Measurements from ENCODE around the gene GPR151. TPM values are rescaled to one million over a fixed set of nuclear protein-coding genes. Genes with fewer than 3 reads are reported as not detected.

GPR151 gene
- total RNA-seq, 1 donor from 2014 or later, result not detected

DNA sequence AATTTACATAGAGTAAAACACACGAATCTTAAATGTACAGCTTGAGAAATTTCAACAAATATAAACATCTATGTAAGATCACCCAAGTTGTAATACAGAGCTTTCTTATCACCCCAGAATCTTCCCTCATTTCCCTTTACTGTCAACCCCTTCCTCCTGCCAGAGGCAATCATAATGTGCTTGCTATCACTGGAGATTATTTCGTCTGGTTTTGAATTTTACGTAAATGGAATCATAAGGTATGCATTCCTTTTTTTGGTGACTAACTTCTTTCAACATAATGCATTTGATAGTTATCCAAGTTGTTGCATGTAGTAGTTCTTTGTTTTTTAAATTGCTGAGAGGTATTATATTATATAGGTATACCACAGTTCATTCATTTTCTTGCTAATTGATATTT is 37.5 kb upstream of the GPR151 start:
- H3K4me3 Mint-ChIP-seq (ENCODE audit: unreplicated experiment), result no peak overlapping the region
- TF ChIP-seq, protein P1, sequence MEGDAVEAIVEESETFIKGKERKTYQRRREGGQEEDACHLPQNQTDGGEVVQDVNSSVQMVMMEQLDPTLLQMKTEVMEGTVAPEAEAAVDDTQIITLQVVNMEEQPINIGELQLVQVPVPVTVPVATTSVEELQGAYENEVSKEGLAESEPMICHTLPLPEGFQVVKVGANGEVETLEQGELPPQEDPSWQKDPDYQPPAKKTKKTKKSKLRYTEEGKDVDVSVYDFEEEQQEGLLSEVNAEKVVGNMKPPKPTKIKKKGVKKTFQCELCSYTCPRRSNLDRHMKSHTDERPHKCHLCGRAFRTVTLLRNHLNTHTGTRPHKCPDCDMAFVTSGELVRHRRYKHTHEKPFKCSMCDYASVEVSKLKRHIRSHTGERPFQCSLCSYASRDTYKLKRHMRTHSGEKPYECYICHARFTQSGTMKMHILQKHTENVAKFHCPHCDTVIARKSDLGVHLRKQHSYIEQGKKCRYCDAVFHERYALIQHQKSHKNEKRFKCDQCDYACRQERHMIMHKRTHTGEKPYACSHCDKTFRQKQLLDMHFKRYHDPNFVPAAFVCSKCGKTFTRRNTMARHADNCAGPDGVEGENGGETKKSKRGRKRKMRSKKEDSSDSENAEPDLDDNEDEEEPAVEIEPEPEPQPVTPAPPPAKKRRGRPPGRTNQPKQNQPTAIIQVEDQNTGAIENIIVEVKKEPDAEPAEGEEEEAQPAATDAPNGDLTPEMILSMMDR (IDR thresholded peaks at IDR 0.05), result no peak
- no peak overlapping the region for H3K27ac Mint-ChIP-seq (ENCODE audit: unreplicated experiment)
- DNase-seq (ENCODE audit: low spot score), result no peak
- H3K27me3 Mint-ChIP-seq (ENCODE audit: low read depth), result peaks cover 28% of the 10 kb centered on the region
- H3K36me3 Mint-ChIP-seq (ENCODE audit: low read depth), result peaks cover 1% of the 10 kb centered on the region
- peaks cover 5% of the 10 kb centered on the region for H3K9me3 Mint-ChIP-seq (ENCODE audit: low read depth)
- no peaks in the 10 kb centered on the region for H3K4me1 Mint-ChIP-seq (ENCODE audit: low read depth)

DNA sequence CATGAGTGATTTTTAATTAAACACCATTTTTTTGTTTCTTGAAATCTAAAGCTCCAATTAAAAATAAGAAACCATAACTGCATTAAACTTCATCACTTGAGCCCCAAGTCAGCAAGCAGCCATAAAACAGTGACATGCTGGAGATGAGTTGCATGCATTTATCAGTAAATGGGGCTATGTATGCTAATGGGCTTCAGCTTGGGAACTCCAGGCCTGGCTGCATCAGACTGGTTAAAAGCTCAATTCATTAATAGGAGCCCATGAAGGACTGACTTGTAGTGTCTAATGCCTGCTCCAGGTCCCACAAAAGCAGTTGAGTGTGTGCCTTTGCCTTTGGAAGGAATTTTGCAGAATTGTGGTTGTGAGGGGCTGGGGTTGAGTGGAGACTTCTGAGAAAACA is 33.6 kb upstream of the GPR151 start:
- no peak for DNase-seq (ENCODE audit: low spot score)
- Mint-ChIP-seq H3K4me1 (ENCODE audit: low read depth) (no peaks in the 10 kb centered on the region), H3K9me3 (ENCODE audit: low read depth) (no peaks in the 10 kb centered on the region)

DNA sequence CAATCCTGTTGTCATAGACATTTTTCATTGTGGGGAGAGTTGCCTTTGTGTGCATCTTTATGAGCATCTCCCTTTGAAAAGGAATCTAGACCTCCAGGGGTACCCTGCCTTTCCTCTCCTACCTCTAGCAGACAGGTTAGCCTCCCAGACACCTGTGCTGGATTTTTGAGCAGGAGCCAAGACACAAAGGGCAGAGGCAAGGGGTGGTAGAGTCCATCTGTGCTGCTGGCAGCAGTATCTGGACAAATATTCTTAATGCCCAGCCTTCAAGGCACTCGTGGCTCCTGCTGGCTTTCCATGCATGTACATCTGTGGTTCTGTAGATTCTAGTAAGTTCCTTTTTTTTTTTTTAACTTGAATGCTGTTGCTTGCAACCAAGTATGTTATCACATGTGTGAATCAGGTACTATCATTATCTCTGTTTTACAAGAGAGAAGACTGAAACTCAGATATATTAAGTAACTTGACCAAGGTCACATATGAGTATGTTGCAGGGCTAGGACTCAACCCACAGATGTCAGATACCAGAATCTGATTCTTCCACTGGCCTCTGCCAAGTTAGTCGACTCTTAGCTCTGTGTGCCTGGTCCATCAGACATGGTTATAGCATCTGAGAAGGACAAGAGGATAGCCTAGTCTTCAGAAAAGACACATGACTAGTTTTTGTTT is 32.9 kb upstream of the GPR151 start:
- TF ChIP-seq, protein P1 (IDR thresholded peaks at IDR 0.05), result no peak
- Mint-ChIP-seq H3K27ac (ENCODE audit: unreplicated experiment) (no peak overlapping the region), H3K4me3 (ENCODE audit: unreplicated experiment) (no peak overlapping the region), H3K9me3 (ENCODE audit: low read depth) (no peaks in the 10 kb centered on the region), H3K27me3 (ENCODE audit: low read depth) (peaks cover 35% of the 10 kb centered on the region), H3K36me3 (ENCODE audit: low read depth) (no peaks in the 10 kb centered on the region), H3K4me1 (ENCODE audit: low read depth) (no peaks in the 10 kb centered on the region)
- DNase-seq (ENCODE audit: low spot score), result no peak

More for the DNA sequence above, 33.6 kb upstream of the GPR151 start:
- peaks cover 35% of the 10 kb centered on the region for H3K27me3 Mint-ChIP-seq (ENCODE audit: low read depth)
- TF ChIP-seq, protein P1 (IDR thresholded peaks at IDR 0.05), result no peak
- no peaks in the 10 kb centered on the region for H3K36me3 Mint-ChIP-seq (ENCODE audit: low read depth)
- no peak overlapping the region for H3K27ac Mint-ChIP-seq (ENCODE audit: unreplicated experiment)
- H3K4me3 Mint-ChIP-seq (ENCODE audit: unreplicated experiment), result no peak overlapping the region

DNA sequence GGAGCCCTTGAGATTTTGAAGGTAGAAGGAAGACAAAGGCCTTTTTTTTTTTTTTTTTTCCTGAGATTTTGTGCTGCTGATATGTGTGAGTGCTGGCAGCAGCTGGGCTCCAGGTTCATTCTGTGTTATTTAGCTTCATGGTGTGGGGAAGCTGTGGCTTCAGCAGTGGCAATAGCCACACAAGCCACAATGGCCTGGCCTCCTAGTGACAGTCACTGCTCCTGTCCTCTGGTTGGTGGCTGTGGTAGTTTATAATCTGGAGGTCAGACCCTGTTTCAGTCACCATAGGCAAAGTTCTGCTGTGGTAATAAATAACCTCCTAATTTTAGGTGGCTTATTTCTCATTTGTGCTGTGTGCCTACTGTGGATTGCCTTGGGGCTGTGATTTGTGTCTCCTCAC is 28.2 kb upstream of the GPR151 start:
- H3K4me3 Mint-ChIP-seq (ENCODE audit: unreplicated experiment), result no peak overlapping the region
- peaks cover 15% of the 10 kb centered on the region for H3K27me3 Mint-ChIP-seq (ENCODE audit: low read depth)
- no peaks in the 10 kb centered on the region for H3K36me3 Mint-ChIP-seq (ENCODE audit: low read depth)
- TF ChIP-seq, protein P1 (IDR thresholded peaks at IDR 0.05), result no peak
- H3K9me3 Mint-ChIP-seq (ENCODE audit: low read depth), result no peaks in the 10 kb centered on the region
- H3K4me1 Mint-ChIP-seq (ENCODE audit: low read depth), result no peaks in the 10 kb centered on the region
- no peak overlapping the region for H3K27ac Mint-ChIP-seq (ENCODE audit: unreplicated experiment)
- no peak for DNase-seq (ENCODE audit: low spot score)

DNA sequence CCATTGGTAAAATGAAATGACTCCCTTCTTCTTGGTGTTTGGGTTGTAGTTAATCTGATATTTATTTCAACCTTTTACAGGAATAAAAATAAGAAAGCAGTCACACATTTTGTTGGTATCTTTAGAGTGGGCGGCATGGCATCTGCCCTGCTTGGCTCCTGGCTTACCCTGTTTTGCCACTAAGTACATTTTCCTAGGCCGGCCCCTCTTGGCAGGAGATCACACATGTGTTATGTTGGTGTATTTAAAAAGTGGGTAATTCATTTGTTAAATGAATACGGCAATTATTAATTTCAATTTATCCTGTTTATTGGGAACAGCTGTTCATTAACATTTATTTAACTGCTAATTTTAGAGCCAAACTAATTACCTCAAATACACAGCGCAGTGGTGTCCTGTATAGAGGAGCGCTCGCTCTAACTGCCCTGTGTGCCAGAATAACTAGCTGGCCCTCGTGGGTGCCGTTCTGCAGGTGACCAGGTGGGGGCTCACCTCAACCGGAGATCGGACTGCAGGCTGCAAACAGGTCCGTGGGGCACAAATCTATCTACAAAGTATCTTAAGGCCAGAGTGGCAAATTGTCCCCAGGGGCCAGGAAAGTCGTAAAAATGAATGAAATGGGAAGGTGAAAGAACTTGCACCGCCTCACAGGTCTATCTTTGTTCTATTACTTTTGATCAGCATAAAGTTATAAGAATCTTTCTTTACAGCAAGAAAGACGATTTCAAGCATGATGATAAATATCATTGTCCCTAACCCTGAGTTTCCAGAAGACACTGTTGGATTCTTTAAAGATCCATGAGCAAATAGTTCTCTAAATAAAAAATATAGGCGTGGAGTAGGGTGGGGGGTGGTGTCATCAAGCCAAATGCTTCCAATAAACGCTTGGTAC is 26.2 kb upstream of the GPR151 start:
- no peak overlapping the region for H3K27ac Mint-ChIP-seq (ENCODE audit: unreplicated experiment)
- TF ChIP-seq, protein P1 (IDR thresholded peaks at IDR 0.05), result peak; percentile 95
- no peaks in the 10 kb centered on the region for H3K9me3 Mint-ChIP-seq (ENCODE audit: low read depth)
- no peaks in the 10 kb centered on the region for H3K4me1 Mint-ChIP-seq (ENCODE audit: low read depth)
- peaks cover 7% of the 10 kb centered on the region for H3K27me3 Mint-ChIP-seq (ENCODE audit: low read depth)
- no peak for DNase-seq (ENCODE audit: low spot score)
- H3K4me3 Mint-ChIP-seq (ENCODE audit: unreplicated experiment), result no peak overlapping the region
- no peaks in the 10 kb centered on the region for H3K36me3 Mint-ChIP-seq (ENCODE audit: low read depth)
